OCI-LY7 (cell line): Measurements from ENCODE around the gene PCSK7.

Source experiments
- CTCF ChIP-seq: fragments of 200-600 bp; sonication (generic); conservative IDR thresholded peaks from 2 replicates; pipeline ENCODE4 v1.5.1; 2014; ENCODE audit warnings: mild to moderate bottlenecking, antibody characterized with exemption, low read length, moderate library complexity, mixed read lengths
- EZH2phosphoT487 ChIP-seq: fragments of 200-600 bp; sonication (generic); IDR thresholded peaks from 2 replicates; pipeline ENCODE4 v1.6.1; 2018; ENCODE audit warnings: low read depth, borderline replicate concordance, mild to moderate bottlenecking, mixed run types, antibody characterized with exemption, low read length, moderate library complexity, mixed read lengths

GRCh38 chr11:117219995-117220394 is 11.9 kb downstream of the PCSK7 start:
- TF ChIP-seq CTCF (no peak), EZH2phosphoT487 (no peak)
